Measurements from ENCODE around the gene KDM4B.

DNA sequence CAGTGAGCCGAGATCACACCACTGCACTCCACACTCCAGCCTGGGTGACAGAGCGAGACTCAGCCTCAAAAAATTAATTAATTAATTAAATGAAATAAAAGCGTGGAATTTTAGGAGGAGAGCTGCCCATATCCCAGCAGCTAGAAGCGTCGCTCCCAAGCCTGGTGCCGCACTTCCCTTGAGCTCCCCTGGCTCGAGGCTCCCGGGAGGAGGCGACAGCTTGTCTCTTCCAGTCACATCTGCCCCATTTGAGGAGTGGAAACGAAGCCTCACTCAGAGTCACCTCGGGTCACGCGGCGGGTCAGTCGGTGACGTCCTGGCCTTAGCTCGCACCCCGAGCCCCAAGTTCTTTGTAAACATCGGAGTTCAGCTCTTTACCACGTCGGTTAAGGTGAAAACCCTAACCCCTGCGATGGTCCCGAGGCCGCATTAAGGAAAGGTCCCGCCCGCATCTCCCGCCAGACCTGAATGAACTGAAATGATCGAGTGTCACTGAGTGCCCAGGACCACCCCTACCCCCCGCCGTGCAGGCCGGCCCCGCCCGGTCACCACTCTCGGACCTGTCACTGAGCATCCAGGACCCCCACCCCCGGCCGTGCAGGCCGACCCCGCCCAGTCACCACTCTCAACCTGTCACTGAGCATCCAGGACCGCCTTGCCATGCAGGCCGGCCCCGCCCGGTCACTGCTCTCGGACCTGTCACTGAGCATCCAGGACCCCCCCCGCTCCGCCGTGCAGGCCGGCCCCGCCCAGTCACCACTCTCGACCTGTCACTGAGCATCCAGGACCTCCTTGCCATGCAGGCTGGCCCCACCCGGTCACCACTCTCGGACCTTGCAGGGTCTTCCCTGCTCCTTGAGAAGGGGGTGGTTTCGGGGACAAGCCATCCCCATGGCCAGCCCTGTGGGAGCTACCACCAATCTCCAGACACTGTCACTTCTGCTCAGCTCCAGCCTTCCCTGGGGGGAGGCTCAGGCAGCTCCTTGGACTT lies 176.9 kb downstream of the KDM4B start:
- no peak for TF ChIP-seq POLR2AphosphoS5 (IDR thresholded peaks at IDR 0.05)
- no peak for TF ChIP-seq CTCF (IDR thresholded peaks at IDR 0.05)
- no peak for TF ChIP-seq POLR2A (IDR thresholded peaks at IDR 0.05)

Measured in gastroesophageal sphincter (tissue), 3 donors.